ENCODE data around the gene NUDT1.
"Not testable (repeated sequence)": the region's sequence is repeated elsewhere in the genome, so short reads cannot be mapped to it uniquely, and the experiment has no call there.

Gene NUDT1

GRCh38 chr7:2269089-2269990 is 27.3 kb downstream of the NUDT1 start:
- DNase-seq (ENCODE audit: low read depth, low spot score), result not testable (repeated sequence)

- no peak for DNase-seq (ENCODE audit: low read depth, low spot score)
Observed at GRCh38 chr7:2269991-2270460, 28.0 kb downstream of the NUDT1 start.

GRCh38 chr7:2270495-2270894 is 28.5 kb downstream of the NUDT1 start:
- no peak for DNase-seq (ENCODE audit: low read depth, low spot score)

- DNase-seq (ENCODE audit: low read depth, low spot score), result no peak
Observed at GRCh38 chr7:2271273-2272026, 29.4 kb downstream of the NUDT1 start.

- no peak for DNase-seq (ENCODE audit: low read depth, low spot score)
Observed at GRCh38 chr7:2272031-2272430, 30.0 kb downstream of the NUDT1 start.

GRCh38 chr7:2273866-2274265 is 31.8 kb downstream of the NUDT1 start:
- DNase-seq (ENCODE audit: low read depth, low spot score), result no peak

- DNase-seq (ENCODE audit: low read depth, low spot score), result no peak
Observed at GRCh38 chr7:2274666-2275065, 32.6 kb downstream of the NUDT1 start.

- DNase-seq (ENCODE audit: low read depth, low spot score), result no peak
Observed at GRCh38 chr7:2275101-2275500, 33.1 kb downstream of the NUDT1 start.

GRCh38 chr7:2276107-2276506 is 34.1 kb downstream of the NUDT1 start:
- DNase-seq (ENCODE audit: low read depth, low spot score), result no peak

GRCh38 chr7:2278026-2278425 is 36.0 kb downstream of the NUDT1 start:
- DNase-seq (ENCODE audit: low read depth, low spot score), result no peak

GRCh38 chr7:2279896-2280295 is 37.9 kb downstream of the NUDT1 start:
- DNase-seq (ENCODE audit: low read depth, low spot score), result no peak

- no peak for DNase-seq (ENCODE audit: low read depth, low spot score)
Observed at GRCh38 chr7:2280424-2280823, 38.4 kb downstream of the NUDT1 start.

- no peak for DNase-seq (ENCODE audit: low read depth, low spot score)
Observed at GRCh38 chr7:2281541-2281940, 39.5 kb downstream of the NUDT1 start.

- DNase-seq (ENCODE audit: low read depth, low spot score), result no peak
Observed at GRCh38 chr7:2282185-2282751, 40.2 kb downstream of the NUDT1 start.

- DNase-seq (ENCODE audit: low read depth, low spot score), result no peak
Observed at GRCh38 chr7:2283074-2283473, 41.0 kb downstream of the NUDT1 start.

GRCh38 chr7:2287745-2288144 is 45.7 kb downstream of the NUDT1 start:
- DNase-seq (ENCODE audit: low read depth, low spot score), result no peak

GRCh38 chr7:2288503-2288902 is 46.5 kb downstream of the NUDT1 start:
- DNase-seq (ENCODE audit: low read depth, low spot score), result no peak

GRCh38 chr7:2289111-2289586 is 47.1 kb downstream of the NUDT1 start:
- DNase-seq (ENCODE audit: low read depth, low spot score), result no peak

GRCh38 chr7:2289621-2290020 is 47.6 kb downstream of the NUDT1 start:
- DNase-seq (ENCODE audit: low read depth, low spot score), result no peak

- no peak for DNase-seq (ENCODE audit: low read depth, low spot score)
Observed at GRCh38 chr7:2290877-2291276, 48.9 kb downstream of the NUDT1 start.

GRCh38 chr7:2295936-2296620 is 54.1 kb downstream of the NUDT1 start:
- DNase-seq (ENCODE audit: low read depth, low spot score), result no peak

GRCh38 chr7:2296832-2297231 is 54.8 kb downstream of the NUDT1 start:
- DNase-seq (ENCODE audit: low read depth, low spot score), result no peak
